ENCODE data around the gene ZNF92.
"Not testable (repeated sequence)": the region's sequence is repeated elsewhere in the genome, so short reads cannot be mapped to it uniquely, and the experiment has no call there.

Gene ZNF92

GRCh38 chr7:65422670-65423069 is 49.0 kb downstream of the ZNF92 start:
- Histone ChIP-seq H3K9me3 (ENCODE audit: control insufficient read depth, low read length) (no peaks in the 10 kb centered on the region), H3K4me3 (ENCODE audit: insufficient read depth, low read depth, low read length, poor library complexity, severe bottlenecking) (no peak overlapping the region), H3K4me1 (ENCODE audit: control insufficient read depth, insufficient read depth, low read length, poor library complexity, severe bottlenecking) (no peaks in the 10 kb centered on the region), H3K27me3 (replicated peaks; ENCODE audit: control insufficient read depth, insufficient read depth, low read length, poor library complexity, severe bottlenecking) (no peaks in the 10 kb centered on the region), H3K27ac (ENCODE audit: insufficient read depth, low read length, poor library complexity, severe bottlenecking) (no peak overlapping the region), H3K36me3 (ENCODE audit: control insufficient read depth, insufficient read depth, low read length) (no peaks in the 10 kb centered on the region)
- no peak for DNase-seq

- DNase-seq; H3K4me3 ChIP-seq (ENCODE audit: insufficient read depth, low read depth, low read length, poor library complexity, severe bottlenecking); H3K36me3 ChIP-seq (ENCODE audit: control insufficient read depth, insufficient read depth, low read length); H3K4me1 ChIP-seq (ENCODE audit: control insufficient read depth, insufficient read depth, low read length, poor library complexity, severe bottlenecking); H3K27me3 ChIP-seq (replicated peaks; ENCODE audit: control insufficient read depth, insufficient read depth, low read length, poor library complexity, severe bottlenecking); H3K9me3 ChIP-seq (ENCODE audit: control insufficient read depth, low read length); H3K27ac ChIP-seq (ENCODE audit: insufficient read depth, low read length, poor library complexity, severe bottlenecking): not testable (repeated sequence)
Measured at GRCh38 chr7:65423286-65423685, 49.6 kb downstream of the ZNF92 start.

DNA sequence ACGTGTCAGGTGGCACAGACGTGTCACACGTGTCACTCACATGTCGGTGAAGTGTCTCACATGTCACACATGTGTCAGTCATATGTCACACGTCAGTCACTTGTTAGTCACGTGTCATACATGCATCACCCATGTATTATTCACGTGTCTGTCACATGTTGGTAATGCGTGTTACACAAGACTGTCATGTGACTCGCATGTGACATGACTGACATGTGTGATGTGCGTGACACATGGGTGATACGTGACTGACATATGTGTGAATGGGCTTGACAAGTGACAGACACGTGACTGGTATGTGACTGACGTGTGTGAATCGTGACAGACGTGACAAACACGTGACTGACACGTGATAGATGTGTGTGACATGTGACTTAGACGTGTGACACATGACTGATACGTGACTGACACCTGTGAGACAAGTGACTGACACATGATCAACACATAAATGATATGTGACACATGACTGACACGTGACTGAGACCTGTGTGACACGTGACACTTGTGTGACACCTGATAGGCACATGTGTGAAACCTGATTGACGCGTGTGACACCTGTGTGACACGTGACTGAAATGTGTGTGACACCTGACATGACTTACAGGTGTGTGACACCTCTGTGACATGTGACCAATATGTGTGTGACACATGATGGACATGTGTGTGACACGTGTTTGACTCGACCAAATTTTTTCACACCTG is 56.1 kb downstream of the ZNF92 start:
- Histone ChIP-seq H3K36me3 (ENCODE audit: control insufficient read depth, insufficient read depth, low read length) (no peaks in the 10 kb centered on the region), H3K27ac (ENCODE audit: insufficient read depth, low read length, poor library complexity, severe bottlenecking) (no peak overlapping the region), H3K4me3 (ENCODE audit: insufficient read depth, low read depth, low read length, poor library complexity, severe bottlenecking) (no peak overlapping the region), H3K9me3 (ENCODE audit: control insufficient read depth, low read length) (no peaks in the 10 kb centered on the region), H3K4me1 (ENCODE audit: control insufficient read depth, insufficient read depth, low read length, poor library complexity, severe bottlenecking) (no peaks in the 10 kb centered on the region), H3K27me3 (replicated peaks; ENCODE audit: control insufficient read depth, insufficient read depth, low read length, poor library complexity, severe bottlenecking) (no peaks in the 10 kb centered on the region)
- no peak for DNase-seq

DNA sequence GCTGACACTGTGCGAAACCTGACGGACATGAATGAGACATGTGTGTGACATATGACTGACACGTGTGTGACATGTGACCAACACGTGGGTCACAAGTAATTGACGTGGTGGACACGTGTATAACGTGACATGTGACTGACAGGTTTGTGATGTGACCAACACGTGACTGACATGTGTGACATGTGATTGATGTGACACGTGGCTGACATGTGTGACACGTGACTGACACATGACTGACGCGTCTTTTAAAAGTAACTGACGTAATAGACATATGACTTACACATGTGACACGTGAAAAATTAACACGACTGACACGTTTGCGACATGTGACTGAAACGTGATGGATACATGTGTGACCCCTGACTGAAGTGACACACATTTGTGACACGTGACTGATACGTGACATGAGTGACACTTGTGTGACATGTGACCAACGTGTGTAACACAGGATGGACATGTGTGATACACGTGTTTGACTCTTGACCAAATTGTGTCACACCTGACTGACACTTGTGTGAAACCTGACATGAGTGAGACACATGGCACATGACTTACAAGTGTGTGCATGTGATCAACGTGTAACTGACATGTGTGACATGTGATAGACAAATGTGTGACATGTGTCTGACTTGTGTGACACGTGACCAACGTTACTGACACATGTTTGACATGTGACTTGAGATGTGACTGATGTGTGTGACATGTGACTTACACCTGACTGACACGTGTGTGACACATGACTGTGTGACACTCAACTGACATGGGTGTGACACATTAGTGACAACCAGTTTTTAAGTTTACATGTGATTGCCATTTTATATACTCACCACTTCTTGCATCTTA is 56.9 kb downstream of the ZNF92 start:
- H3K4me1 ChIP-seq (ENCODE audit: control insufficient read depth, insufficient read depth, low read length, poor library complexity, severe bottlenecking), result no peaks in the 10 kb centered on the region
- H3K27ac ChIP-seq (ENCODE audit: insufficient read depth, low read length, poor library complexity, severe bottlenecking), result no peak overlapping the region
- H3K9me3 ChIP-seq (ENCODE audit: control insufficient read depth, low read length), result no peaks in the 10 kb centered on the region
- H3K27me3 ChIP-seq (replicated peaks; ENCODE audit: control insufficient read depth, insufficient read depth, low read length, poor library complexity, severe bottlenecking), result no peaks in the 10 kb centered on the region
- H3K36me3 ChIP-seq (ENCODE audit: control insufficient read depth, insufficient read depth, low read length), result no peaks in the 10 kb centered on the region
- H3K4me3 ChIP-seq (ENCODE audit: insufficient read depth, low read depth, low read length, poor library complexity, severe bottlenecking), result no peak overlapping the region
- no peak for DNase-seq

- Histone ChIP-seq H3K4me3 (ENCODE audit: insufficient read depth, low read depth, low read length, poor library complexity, severe bottlenecking) (no peak overlapping the region), H3K36me3 (ENCODE audit: control insufficient read depth, insufficient read depth, low read length) (no peaks in the 10 kb centered on the region), H3K27me3 (replicated peaks; ENCODE audit: control insufficient read depth, insufficient read depth, low read length, poor library complexity, severe bottlenecking) (no peaks in the 10 kb centered on the region), H3K9me3 (ENCODE audit: control insufficient read depth, low read length) (no peaks in the 10 kb centered on the region), H3K27ac (ENCODE audit: insufficient read depth, low read length, poor library complexity, severe bottlenecking) (no peak overlapping the region), H3K4me1 (ENCODE audit: control insufficient read depth, insufficient read depth, low read length, poor library complexity, severe bottlenecking) (no peaks in the 10 kb centered on the region)
- no peak for DNase-seq
Measured at GRCh38 chr7:65434307-65434706, 60.7 kb downstream of the ZNF92 start.

GRCh38 chr7:65436163-65436562 is 62.5 kb downstream of the ZNF92 start:
- H3K4me3 ChIP-seq (ENCODE audit: insufficient read depth, low read depth, low read length, poor library complexity, severe bottlenecking), result no peak overlapping the region
- no peaks in the 10 kb centered on the region for H3K4me1 ChIP-seq (ENCODE audit: control insufficient read depth, insufficient read depth, low read length, poor library complexity, severe bottlenecking)
- H3K27me3 ChIP-seq (replicated peaks; ENCODE audit: control insufficient read depth, insufficient read depth, low read length, poor library complexity, severe bottlenecking), result no peaks in the 10 kb centered on the region
- H3K9me3 ChIP-seq (ENCODE audit: control insufficient read depth, low read length), result no peaks in the 10 kb centered on the region
- H3K27ac ChIP-seq (ENCODE audit: insufficient read depth, low read length, poor library complexity, severe bottlenecking), result no peak overlapping the region
- H3K36me3 ChIP-seq (ENCODE audit: control insufficient read depth, insufficient read depth, low read length), result no peaks in the 10 kb centered on the region
- no peak for DNase-seq

- H3K27ac ChIP-seq (ENCODE audit: insufficient read depth, low read length, poor library complexity, severe bottlenecking), result no peak overlapping the region
- DNase-seq, result no peak
- no peaks in the 10 kb centered on the region for H3K36me3 ChIP-seq (ENCODE audit: control insufficient read depth, insufficient read depth, low read length)
- no peak overlapping the region for H3K4me3 ChIP-seq (ENCODE audit: insufficient read depth, low read depth, low read length, poor library complexity, severe bottlenecking)
- no peaks in the 10 kb centered on the region for H3K27me3 ChIP-seq (replicated peaks; ENCODE audit: control insufficient read depth, insufficient read depth, low read length, poor library complexity, severe bottlenecking)
- H3K9me3 ChIP-seq (ENCODE audit: control insufficient read depth, low read length), result no peaks in the 10 kb centered on the region
- H3K4me1 ChIP-seq (ENCODE audit: control insufficient read depth, insufficient read depth, low read length, poor library complexity, severe bottlenecking), result no peaks in the 10 kb centered on the region
Measured at GRCh38 chr7:65438598-65438997, 64.9 kb downstream of the ZNF92 start.

DNA sequence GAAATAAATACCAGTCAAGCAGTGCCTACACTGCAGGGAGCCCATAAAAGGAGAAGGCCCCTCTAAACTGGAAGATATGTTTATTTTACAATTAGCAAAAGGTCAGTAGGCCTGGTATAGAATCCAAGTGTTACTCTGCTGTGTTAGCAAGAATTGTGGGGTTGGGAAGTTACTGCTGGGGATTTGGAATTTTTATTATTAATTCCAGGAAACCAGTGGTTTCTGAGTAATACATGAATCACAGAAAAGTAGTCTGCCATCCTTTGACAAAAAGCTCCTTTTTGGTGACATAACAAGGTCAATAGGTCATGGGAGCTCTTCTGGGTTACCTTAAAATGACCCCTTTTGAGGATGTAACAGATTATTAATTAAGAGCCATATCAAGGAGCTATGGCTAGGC is 67.4 kb downstream of the ZNF92 start:
- no peak overlapping the region for H3K27ac ChIP-seq (ENCODE audit: insufficient read depth, low read length, poor library complexity, severe bottlenecking)
- no peaks in the 10 kb centered on the region for H3K4me1 ChIP-seq (ENCODE audit: control insufficient read depth, insufficient read depth, low read length, poor library complexity, severe bottlenecking)
- no peaks in the 10 kb centered on the region for H3K36me3 ChIP-seq (ENCODE audit: control insufficient read depth, insufficient read depth, low read length)
- no peak for DNase-seq
- no peaks in the 10 kb centered on the region for H3K27me3 ChIP-seq (replicated peaks; ENCODE audit: control insufficient read depth, insufficient read depth, low read length, poor library complexity, severe bottlenecking)
- no peaks in the 10 kb centered on the region for H3K9me3 ChIP-seq (ENCODE audit: control insufficient read depth, low read length)
- no peak overlapping the region for H3K4me3 ChIP-seq (ENCODE audit: insufficient read depth, low read depth, low read length, poor library complexity, severe bottlenecking)

- no peak for DNase-seq
- Histone ChIP-seq H3K4me1 (ENCODE audit: control insufficient read depth, insufficient read depth, low read length, poor library complexity, severe bottlenecking) (no peaks in the 10 kb centered on the region), H3K27ac (ENCODE audit: insufficient read depth, low read length, poor library complexity, severe bottlenecking) (no peak overlapping the region), H3K36me3 (ENCODE audit: control insufficient read depth, insufficient read depth, low read length) (no peaks in the 10 kb centered on the region), H3K27me3 (replicated peaks; ENCODE audit: control insufficient read depth, insufficient read depth, low read length, poor library complexity, severe bottlenecking) (no peaks in the 10 kb centered on the region), H3K9me3 (ENCODE audit: control insufficient read depth, low read length) (no peaks in the 10 kb centered on the region), H3K4me3 (ENCODE audit: insufficient read depth, low read depth, low read length, poor library complexity, severe bottlenecking) (no peak overlapping the region)
Measured at GRCh38 chr7:65444205-65444842, 70.7 kb downstream of the ZNF92 start.
